OCI-M2 (cell line): ENCODE results near the gene SMS.

ENCODE experiments used
- DNase-seq: peaks from one replicate; lab custom pipeline; 2025; ENCODE audit not compliant: unreplicated experiment; lab: John Stamatoyannopoulos, UW

SMS gene

GRCh38 chrX:21940356-21940829 is at the start of gene SMS:
SMS (plus strand) TSS chrX:21940709; CDS start chrX:21940825, 116 bp downstream.
- DNase-seq: no peak

- DNase-seq: no peak
Measured at GRCh38 chrX:21905313-21905712, 35.2 kb upstream of the SMS start.

GRCh38 chrX:21905953-21906352 is 34.6 kb upstream of the SMS start:
- DNase-seq: no peak

DNA sequence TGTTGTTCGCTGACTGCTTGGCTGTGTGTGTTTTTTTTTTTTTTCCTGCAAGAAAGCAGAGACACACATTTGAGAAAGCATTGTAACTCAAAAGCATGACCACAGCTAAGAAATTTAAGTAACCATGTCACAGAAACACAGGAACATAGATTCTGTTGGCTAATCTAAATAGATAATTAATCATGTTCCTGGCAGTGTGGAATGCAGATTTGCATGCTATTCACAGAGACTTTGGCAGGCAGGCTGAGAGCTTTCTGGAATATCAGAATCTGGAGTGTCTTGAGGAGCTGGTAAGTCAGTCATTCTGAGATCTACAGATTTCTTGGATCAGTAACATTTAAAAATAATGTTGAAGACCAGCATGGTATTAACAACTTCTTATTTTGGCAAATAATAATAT is 33.2 kb upstream of the SMS start:
- no peak for DNase-seq

DNA sequence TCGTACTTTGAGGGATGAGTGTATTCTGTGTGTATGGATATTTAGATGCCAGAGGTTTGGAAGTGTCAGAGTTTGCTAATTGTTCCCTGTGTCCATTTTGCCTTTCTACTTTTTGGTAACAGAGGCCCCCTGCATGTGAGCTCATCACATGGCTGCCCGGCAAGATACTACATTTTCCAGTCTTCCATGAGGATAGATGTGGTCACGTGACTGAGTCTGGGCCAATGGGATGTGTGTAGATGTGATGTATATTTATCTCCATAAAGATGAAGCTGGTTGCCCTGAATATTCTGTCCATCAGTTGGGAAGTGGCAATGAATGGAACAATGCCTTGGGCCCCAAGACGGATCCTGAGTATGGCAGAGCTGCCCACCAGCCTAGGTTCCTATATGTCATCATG is 29.0 kb upstream of the SMS start:
- DNase-seq: no peak

DNA sequence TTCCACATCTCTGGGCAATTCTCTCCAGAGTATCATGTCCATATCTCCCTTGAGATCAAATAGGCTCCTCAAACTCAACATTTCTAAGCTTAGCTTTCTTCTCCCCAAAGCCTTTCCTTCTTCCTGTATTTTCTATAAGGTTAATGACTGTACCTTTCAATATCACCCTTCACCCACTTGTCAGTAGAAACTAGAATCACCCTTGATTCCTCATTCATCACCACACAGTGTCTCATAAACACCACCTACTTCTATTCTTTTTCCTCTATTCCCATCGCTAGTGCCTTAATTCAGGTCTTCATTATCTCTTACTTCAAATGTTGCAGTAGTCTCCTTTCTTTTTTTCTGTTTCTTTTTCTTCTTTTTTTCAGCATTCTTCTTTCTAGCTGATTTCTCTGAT is 28.3 kb upstream of the SMS start:
- DNase-seq: no peak

DNA sequence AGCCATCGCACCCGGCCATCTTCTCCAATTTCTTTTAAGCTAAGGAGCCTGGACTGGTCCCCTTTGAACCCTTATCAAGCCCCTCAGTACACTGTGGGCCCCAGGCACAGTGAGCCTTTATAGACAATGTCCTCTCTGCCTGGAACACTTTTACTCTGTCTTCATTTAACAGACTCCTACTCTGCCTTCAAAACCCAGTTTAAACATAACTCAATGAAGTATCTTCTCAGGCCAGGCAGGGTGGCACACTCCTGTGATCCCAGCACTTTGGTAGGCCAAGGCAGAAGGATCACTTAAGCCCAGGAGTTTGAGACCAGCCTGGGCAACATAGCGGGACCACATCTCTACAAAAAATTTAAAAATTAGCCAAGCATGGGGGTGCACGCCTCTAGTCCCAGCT is 27.5 kb upstream of the SMS start:
- DNase-seq: no peak

- no peak for DNase-seq
Measured at GRCh38 chrX:21926116-21926515, 14.4 kb upstream of the SMS start.

DNA sequence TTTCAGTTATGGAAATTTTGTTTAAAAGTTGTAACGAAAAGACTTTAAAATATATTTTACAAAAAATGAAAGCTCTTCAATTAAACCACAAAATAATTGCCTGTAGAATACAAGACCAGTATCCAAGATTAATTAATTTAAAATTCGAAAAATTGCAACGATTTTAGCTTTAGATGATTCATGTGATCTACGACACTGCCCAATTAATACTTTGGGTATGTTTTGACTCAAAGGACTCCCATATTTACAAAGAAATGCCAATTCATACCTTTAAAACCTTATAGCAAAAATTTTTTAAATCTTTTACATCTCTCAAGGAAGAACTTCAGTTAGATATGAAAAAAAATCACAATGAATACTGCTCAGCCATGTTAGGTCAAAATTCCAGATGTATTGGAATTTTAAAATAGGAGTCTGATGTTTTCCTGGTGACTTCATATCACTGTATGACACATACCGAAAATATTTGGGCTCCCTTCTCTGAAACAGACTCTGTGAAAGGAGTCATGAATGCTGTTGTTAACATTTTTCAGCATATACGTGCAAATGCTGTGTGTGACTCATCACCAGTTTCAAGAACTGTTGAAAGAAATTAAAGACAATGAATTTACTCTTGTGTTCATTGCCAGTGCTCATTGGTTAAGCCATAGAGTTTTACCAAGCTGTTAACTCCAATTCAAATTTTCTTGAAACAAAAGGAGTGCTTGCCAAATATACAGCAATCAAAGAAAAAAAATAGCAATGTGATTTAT is 13.8 kb upstream of the SMS start:
- DNase-seq: no peak

GRCh38 chrX:21929209-21929608 is 11.3 kb upstream of the SMS start:
- DNase-seq: no peak

DNA sequence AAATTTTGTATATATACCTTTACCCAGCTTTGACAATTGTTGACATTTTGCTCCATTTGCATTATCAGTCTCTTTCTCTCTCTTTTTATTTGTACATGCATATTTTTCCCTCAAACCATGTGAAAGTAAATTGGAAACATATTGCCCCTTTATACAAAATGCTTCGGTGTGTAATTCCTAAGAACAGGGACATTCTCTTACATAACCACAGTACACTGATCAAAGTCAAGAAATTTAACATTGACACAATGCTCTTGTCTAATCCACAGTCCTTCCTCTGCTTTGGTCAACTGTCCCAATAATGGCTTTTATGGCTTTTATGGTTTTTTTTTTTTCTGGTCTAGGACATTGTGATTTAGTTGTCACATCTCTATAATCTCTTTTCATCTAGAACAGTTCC is 9.5 kb upstream of the SMS start:
- no peak for DNase-seq

DNA sequence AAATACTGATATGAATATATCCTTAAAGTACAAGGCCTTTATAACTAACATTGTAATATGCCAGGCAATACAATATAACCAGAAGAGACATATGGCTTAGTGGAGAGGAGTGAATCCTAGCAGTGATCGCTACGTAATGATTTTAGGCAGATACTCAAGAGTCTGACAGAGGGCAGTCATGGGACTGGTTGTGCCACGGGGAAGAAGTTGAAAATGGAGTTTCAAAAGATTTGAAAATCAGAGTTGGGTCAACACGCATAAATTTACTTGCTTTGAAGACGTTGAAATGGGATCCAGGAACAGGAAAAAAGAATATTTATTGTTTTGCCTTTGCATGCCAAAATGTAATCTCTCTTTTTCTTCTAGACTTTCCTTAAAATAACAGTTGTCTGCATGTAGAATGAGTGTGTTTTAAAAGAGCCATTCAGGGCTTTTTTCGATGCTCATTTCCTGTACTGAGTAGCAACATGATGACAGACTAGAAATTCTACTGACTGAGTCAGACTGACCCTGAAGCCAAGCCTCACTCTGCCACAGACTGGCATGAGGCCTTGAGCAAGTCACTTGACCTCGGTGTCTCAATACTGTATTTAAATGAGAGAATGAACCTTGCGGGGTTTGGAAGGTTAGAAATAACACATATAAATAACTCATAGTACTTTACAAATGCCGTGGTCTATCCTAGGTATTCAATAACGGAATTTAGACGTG is 8.1 kb upstream of the SMS start:
- DNase-seq: no peak

GRCh38 chrX:21933077-21933476 is 7.4 kb upstream of the SMS start:
- DNase-seq: no peak

GRCh38 chrX:21934414-21934813 is 6.1 kb upstream of the SMS start:
- DNase-seq: no peak

DNA sequence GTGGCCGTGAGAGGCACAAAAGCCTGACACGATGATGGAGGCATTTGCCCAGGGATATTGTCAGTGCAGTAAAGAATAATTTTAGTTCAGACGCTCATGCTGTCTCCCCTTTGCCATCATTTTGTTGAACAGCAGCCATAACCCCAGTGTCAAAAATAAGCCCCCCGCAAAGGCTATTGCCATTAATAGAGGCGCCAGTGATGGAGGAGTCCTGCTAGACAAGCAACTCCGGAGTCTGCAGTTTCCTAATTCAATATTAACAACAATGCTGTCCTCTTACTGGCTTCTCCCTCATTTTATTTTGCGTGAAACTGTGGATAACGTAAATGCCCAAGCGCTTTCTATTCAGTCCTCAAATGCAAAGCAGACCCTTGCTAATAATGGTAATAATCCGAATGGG is 603 bp upstream of the SMS start:
- DNase-seq: no peak

GRCh38 chrX:21943460-21944135 is 3.1 kb downstream of the SMS start:
- DNase-seq: no peak

DNA sequence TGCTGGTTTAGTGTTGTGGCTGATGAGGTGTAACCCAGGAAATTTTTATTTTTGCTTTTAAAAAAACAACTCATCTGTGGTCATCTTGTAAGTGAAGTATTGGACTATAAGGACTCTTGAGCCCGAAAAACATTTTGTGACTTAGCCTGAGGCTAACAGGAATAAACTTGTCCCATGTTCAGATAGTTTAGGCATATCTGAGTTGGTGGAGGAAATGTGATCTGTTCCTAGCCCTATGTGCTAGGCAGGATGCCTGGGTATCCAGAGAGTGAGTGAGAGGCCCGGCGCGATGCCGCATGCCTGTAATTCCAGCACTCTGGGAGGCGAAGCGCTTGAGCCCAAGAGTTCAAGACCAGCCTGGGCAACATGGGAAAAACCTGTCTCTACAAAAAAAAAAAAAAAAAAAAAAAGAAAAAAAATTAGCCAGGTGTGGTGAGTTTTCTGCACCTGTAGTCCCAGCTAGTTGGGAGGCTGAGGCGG is 3.7 kb downstream of the SMS start:
- no peak for DNase-seq

GRCh38 chrX:21946925-21947641 is 6.6 kb downstream of the SMS start:
- no peak for DNase-seq

GRCh38 chrX:21947671-21948070 is 7.2 kb downstream of the SMS start:
- DNase-seq: no peak

- DNase-seq: no peak
Measured at GRCh38 chrX:21948897-21949578, 8.5 kb downstream of the SMS start.

DNA sequence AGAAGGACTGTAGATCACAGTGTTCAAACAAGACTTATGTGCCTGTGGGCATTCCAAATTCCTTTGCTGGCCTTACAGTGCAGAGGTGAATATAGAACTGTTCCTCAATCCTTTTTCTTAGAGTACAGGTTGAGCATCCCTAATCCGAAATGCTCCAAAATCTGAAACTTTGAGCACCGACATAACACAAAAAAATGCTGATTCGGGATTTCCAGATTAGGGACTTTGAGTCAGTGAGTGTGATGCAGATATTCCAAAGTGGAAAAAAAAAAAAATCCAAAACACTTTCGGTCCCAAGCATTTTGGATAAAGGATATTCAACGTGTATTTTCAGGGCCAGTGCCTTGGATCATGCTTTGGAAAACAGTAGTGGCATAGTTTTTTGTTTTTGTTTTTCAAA is 9.2 kb downstream of the SMS start:
- DNase-seq: no peak
